HG03108 (cell line): ENCODE results near the gene MRPL52.
"Not testable (repeated sequence)": the region's sequence is repeated elsewhere in the genome, so short reads cannot be mapped to it uniquely, and the experiment has no call there.

Experiments used
- ATAC-seq: cut with Tn5 transposase; IDR thresholded peaks from one replicate; pipeline ENCODE4 v1.9.1; 2021; ENCODE audit warnings: moderate library complexity; ENCODE audit not compliant: unreplicated experiment

MRPL52 gene

DNA sequence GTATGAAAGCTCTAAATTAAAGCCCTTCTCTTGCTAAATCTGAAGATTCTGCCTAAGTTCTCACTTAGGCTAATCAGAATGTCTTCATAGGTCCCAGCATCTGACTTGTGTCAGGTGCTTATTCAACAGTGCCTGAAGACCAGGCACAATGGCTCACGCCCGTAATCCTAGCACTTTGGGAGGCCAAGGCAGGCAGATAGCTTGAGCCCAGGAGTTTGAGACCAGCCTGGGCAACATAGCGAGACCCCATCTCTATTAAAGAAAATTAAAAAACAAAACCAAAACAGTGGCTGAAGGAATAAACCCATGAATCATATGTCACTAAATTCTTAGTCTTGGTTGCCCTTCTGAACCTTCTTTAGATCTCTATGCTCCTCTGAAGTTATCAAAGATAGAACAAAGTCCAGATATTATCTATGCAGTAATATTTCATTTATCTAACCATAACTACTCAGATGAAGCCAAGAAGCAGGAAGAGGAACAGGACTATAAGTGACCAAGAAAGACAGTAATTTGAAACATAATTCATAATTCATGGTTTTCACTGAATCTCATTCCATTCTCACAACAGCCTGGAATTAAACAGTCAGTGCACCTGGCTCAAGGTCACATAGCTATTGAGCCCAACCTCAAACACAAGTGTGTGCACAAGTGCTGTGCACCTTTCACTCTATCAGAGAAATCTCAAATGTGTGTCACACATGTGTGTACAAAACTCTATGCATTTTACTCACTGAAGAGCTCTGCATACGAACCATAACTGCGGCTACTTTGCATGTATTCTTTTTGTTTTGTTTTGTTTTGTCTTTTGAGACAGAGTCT, 21.1 kb upstream of the MRPL52 start:
- ATAC-seq = no peak

- ATAC-seq = no peak
These were observed 18.0 kb upstream of the MRPL52 start for GRCh38 chr14:22811722-22812121.

GRCh38 chr14:22812744-22813143, 16.9 kb upstream of the MRPL52 start:
- ATAC-seq = no peak

DNA sequence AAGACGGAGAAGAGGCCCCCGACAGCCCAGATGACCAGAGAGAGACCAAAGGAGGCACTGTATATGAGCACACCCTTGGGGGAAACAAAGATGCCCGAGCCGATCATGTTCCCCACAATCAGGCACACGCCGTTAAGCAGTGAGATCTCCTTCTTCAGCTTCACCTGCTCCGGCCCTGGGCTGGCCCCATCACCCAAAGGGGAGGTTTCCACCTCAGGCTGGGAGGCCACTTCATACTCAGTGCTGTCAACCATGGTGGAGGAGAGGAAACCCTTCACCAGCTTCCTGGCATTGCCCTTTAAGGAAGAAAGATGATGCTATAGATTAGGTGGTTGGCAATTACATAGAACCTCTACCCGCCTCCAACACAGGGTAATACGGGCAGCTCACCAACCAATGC, 16.5 kb upstream of the MRPL52 start:
- ATAC-seq = no peak

DNA sequence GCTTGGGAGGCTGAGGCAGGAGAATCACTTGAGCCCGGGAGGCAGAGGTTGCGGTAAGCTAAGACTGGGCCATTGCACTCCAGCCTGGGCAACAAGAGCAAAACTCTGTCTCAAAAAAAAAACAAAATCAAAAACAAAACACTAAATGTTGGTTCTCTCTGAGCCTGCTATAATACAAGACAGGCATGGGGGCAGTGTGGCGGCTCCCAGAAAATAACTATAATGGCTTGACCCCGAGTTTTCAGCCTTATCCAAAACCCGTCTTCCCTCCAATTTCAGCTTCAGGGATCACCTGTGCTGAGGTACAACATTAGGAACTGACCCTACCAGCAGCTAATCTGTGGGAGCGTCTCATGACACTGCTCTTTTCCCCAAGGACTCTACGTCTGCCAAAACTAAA, 15.3 kb upstream of the MRPL52 start:
- ATAC-seq = no peak

DNA sequence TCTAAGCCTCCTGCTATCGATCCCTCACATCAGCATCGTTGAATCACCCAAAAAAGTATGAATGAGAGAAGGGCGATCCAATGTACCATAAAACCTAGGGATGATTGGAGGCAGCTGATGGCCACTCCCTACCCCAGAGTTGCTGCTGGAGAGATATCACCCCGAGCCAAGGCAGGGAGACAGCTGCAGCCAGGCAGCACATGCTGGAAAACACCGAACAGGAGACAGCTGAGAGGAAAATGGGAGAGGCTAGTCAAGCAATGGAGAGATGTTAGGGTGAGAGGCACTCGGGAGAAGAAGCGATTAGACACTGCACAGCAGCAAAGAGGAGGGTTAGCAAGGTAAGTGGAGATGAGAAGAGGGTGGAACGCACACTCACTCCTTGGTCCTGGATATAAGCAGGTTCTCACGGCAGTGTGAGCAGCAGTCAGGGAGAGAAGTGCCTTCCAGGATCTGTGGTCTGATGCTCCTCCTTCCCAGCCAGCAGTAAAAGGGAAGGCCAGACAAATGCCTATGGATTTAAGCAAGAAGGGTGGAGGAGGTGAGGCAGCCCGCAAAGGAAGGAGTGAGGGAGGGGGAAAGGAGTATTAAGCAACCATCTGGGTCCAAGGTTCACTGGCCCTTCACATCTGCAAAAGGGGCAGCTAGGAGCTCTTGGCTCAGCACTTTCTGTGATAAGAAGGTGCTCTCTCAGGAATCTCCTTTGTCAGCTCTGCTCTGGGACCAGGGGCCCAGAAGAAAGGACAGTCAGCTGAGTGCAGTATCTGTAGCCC, 14.6 kb upstream of the MRPL52 start, which contains the start of gene SLC7A7:
Gene SLC7A7, minus strand, starts transcription at position 495 of the 773 bp plus-strand sequence. CDS start 2,037 bp downstream, outside the sequence.
- ATAC-seq = no peak

DNA sequence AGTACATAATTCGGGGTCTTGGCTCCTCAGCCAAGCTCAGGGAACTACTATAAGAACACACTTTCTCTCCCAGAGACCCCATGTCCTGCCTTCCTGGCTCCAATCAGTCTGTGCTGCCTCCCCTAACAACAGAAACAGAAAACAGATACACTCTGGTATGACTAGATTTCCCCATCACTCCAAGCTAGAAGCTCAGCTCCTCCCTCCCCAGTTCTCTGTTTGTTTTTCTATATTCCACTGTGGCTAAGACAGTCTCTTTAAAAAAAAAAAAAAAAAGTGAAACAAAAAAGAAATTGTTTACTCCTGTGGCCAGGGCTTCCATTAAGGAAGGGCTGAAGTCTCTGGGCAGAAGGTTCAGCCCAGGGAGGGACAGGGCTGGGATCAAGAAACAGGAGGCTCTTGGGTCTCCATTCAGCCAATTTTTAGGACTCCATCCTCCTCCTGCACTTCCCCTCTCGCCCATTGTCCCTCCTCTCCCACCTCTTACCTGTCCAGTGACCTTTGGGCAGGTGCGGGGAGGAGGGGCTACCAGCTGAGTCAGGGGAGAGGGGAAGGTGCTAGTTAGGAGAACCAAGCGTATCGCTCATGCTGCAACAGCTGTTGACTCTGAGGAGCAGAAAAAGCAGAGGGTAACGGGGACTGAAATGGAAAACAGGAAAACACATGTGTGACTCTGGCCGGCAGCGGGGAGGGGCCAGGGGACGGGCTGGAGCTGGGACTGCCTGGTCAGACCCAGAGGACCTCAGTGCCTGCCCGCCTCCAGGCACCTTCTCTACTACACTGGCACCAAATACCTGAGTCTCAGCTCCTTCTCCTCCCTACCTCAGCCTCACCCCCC, 10.3 kb upstream of the MRPL52 start:
- no peak for ATAC-seq

DNA sequence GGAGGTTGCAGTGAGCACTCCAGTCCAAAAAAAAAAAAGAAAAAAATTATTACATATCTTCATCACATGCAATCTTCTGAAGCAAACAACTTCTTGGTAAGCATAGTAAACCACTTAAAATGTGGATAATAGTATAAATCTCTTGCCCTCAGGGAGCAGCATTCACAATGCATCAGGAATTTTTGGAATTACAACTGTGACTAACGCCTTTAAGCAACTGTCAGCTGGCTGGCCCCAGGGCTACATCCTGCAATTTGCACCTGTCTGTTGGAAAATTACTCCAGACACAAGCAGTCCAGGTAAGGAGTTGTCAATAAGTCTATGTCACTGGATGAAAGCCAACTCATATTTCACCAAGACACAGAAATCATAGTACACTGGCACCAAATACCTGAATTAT, 9.0 kb upstream of the MRPL52 start:
- no peak for ATAC-seq

DNA sequence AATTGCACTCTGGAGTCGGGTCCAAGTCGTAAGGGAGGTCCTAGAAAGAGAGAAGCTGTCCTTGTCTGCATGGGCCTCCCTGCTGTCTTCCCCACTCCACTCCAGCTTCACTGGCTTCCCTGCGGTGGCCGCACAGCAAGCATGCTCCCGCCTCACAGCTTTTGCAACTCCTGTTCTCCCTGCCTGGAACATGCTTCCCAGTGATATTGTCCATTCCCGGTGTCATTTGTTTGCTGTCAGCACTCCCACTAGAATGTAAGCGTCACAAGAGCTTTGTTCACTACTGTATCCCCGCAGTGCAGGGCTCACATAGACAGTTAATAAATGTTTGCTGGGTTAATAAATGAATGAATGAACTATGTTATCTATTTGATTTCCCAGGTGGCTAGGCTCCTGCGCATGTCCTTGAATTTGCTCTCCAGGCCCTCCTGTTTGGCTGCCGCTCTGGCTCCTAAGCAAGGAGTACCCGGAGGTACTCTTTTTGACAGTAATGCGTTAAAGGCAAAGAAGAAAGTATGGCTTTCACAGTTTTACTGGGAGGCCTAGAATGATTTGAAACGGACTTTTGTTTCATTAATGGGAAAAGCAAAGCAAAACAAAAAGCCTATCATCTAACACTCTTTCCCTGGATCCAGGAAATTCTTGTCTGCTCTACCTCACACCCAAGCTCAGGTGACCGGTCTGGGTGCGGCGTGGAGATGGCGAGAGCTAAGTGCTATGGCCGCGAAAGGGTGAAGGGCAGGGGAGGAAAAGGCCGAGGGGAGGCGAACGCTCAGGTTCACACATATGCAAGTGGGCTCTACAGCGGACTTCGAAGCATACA, 8.3 kb upstream of the MRPL52 start:
- ATAC-seq = no peak

DNA sequence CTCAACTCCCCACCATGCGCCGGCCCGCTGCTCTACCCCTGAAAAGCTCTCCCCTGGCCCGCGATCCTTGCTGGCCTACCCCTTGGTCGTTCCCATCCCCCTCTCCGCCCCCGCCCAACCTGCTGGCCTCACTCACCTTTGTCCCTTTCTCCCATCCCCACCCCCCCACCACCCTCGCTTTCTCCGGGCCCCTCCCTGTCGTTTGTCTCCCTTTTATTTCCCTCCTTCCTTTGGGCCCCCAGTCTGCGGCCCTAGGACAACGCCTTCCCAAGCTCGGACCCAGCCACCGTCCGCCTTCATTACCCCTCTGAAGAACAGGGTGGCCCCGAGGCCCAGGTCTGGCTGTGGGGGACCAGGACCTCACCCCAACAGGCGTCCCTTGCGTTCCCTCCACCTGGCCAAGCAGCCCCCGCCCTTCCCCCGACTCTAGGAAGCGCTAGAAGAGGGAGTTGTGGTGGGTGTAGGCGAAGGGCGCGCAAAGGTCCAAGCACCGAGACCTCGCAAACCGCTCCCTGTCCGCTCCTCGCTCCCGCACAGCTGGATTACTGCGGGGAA, 7.6 kb upstream of the MRPL52 start:
- ATAC-seq = no peak

DNA sequence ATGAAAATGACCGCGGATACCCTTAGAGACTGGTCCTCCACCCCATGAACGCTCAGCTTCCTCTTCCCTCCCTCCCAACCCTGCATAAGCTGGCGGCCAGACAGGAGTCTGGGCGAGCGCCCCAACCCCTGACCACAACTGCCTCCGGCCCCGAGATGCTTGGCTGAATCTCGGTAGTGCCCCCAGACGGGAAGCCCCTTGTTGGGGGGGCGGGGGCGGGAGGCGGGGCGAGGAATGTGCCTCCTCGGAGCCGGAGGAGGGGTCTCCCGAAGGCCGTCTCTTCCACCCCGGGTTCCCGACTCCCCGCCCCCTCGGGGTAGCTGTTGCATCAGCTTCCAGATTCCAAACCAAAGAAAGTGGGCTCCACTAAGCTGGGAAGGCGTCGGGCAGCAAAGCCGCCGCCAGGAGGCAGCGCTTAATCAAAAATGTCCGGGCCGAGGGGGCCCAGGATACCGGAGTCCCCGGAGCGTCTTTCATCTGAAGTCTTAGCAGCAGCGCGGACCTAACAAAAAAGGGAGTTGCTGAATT, 7.1 kb upstream of the MRPL52 start:
- peak; percentile 49 for ATAC-seq

DNA sequence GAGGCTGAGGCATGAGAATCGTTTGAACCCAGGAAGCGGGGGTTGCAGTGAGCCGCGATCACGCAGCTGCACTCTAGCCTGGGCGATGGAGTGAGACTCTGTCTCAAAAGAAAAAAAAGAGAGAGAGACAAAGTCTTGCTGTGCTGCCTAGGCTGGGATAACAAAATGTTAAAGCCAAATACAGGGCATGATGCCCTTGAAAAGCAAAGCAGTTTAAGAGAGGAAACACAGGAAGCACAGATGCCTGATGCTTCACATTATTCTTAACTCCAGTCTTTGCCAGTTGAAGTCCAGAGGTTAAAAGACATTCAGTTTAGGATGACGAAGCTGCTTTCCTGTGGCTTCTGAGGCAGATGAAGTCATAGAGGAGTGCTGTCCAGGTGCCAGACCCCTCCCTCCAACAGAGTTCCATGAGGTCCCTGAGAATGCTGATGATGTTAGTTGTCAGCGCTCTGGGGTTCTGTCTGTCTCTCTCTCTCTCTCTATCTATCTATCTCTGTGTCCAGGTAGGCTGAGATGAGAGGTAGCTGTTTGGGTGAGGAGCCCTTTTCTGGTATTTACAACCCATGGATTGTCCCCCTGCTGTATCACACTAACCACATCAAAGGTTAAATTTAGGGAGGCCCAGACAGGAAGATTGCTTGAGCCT, 4.9 kb upstream of the MRPL52 start:
- no peak for ATAC-seq

GRCh38 chr14:22829076-22829660, 519 bp upstream of the MRPL52 start:
- ATAC-seq = not testable (repeated sequence)

DNA sequence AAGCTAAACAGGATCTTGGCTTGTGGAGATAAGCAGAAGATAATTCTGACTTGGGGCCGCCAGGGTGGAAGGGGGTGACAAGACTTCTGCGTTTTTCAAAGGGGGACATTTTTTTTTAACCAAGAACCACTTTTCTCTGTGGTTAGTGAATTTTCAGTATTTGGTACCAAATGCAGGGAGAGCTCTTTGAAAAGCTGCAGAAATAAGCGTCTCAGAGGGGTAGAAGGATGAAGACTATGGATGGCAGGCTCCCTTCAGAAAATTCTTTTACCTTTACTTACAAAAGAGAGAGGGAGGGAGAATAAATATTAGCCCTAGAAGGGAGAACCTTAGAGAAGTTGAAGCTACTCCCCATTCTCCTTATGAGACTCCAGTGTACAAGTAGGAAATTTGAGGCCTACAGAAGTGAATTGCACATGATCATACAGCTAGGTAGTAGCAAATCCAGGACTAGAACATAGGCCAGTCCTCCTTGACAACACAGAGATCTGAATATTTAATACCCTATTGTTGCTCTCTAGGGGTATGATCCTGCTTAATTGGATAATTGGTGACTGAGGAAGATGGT, 840 bp downstream of the MRPL52 start:
- no peak for ATAC-seq

DNA sequence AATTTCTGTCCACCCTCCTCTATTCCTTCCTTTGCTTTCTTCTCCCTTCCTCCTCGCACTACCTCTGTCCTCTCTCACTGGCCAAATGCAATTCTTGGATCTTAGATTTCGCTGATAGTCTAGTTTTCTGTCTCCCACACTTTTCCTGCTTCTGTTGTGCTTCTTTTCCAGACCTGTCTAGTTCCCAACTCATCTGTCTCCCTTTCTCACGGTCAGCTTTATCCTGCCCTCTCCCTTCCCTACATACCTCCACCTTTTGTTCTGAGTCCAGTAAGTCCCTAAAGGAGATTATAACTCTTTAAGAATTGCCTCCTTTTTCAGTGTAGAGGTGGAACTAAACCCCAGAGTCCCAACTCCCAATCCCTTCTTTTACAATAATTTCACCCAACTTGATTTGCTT, 5.8 kb downstream of the MRPL52 start:
- ATAC-seq = no peak

DNA sequence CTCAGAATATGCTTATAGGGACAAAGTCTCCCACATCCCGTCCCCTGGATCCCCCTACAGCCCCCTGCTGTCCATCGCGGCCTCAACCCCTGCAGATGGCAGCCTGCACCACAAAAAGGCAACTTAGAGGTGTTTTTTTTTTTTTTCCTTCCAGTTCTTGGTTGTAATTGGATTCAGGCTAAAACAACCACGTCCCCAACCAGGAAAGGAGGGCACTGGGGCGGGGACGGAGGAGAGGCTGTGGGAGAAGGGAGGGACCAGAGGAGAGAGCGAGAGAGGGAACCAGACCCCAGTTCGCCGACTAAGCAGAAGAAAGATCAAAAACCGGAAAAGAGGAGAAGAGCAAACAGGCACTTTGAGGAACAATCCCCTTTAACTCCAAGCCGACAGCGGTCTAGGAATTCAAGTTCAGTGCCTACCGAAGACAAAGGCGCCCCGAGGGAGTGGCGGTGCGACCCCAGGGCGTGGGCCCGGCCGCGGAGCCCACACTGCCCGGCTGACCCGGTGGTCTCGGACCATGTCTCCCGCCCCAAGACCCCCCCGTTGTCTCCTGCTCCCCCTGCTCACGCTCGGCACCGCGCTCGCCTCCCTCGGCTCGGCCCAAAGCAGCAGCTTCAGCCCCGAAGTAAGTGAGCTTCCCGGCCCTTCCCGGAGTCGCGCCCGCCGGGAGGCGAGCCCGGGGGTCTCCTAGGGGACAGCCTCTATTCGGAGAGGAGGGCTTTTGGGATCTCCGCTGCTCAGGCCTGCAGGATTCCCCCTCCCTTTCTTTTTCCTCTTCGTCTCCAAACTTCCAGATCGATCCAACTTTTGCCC, 6.8 kb downstream of the MRPL52 start, which contains the start of gene MMP14:
Gene MMP14, plus strand, starts transcription at position 285 of the 813 bp plus-strand sequence. Its CDS starts 233 bp downstream, at position 518.
- ATAC-seq = no peak

DNA sequence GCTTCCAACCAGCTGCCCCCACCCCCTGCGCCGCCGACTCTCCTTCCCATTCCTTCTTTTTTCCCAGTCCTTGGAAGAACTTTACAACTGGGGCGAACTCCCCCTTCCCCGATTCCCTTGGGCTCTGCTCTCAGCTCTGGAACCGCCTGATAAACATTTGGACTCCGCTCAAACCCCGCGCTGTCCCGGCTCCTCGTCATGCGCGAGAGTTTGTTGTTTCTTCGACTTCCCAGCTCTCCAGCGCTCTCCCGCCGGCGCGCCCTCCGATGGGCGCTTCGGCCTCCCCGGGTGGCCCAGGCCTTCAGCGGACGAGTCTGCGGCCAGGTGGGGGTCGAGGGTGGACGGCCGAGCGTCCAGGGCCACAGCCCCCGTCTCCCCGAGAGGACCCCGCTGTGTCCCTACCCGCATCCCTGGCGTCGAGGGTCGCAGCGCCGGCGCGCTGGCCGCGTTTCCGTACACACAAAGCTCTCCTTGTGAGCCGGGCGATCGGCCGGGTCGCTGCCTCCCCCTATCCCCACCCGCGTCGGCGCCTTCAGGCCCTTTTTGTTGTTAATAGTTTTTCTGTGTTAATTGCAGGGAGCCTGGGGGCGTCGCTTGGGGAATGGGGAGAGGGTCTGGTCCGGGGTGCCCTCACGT, 7.5 kb downstream of the MRPL52 start:
- no peak for ATAC-seq
